ENCODE data around the gene MIS12.

The MIS12 gene

GRCh38 chr17:5488752-5489151, 2.4 kb downstream of the MIS12 start:
- no peak overlapping the region for H3K9ac ChIP-seq (ENCODE audit: low read depth, low read length)
- no peak for TF ChIP-seq EZH2 (IDR thresholded peaks at IDR 0.05; ENCODE audit: borderline replicate concordance, low read depth, low read length, severe bottlenecking)
- no peak for TF ChIP-seq CTCF (IDR thresholded peaks at IDR 0.05; ENCODE audit: borderline replicate concordance, extremely low read depth, low read length, poor library complexity, severe bottlenecking)
- H3K4me3 ChIP-seq (ENCODE audit: low read depth in 1 of 2, low read length in 2 of 2) = no peak overlapping the region
- peaks cover 48% of the 10 kb centered on the region for H3K36me3 ChIP-seq (ENCODE audit: insufficient read depth, low read length)
- H3K27ac ChIP-seq (ENCODE audit: low read length) = no peak overlapping the region
- peaks cover 38% of the 10 kb centered on the region for H3K4me1 ChIP-seq (ENCODE audit: insufficient read depth, low read length)
- peaks cover 42% of the 10 kb centered on the region for H4K20me1 ChIP-seq (ENCODE audit: insufficient read depth, low read length)
- peaks cover 54% of the 10 kb centered on the region for H3K79me2 ChIP-seq (ENCODE audit: insufficient read depth, low read length)
- H3K27me3 ChIP-seq (ENCODE audit: insufficient read depth, low read length, poor library complexity) = no peaks in the 10 kb centered on the region
- no peak overlapping the region for H2AFZ ChIP-seq (ENCODE audit: low read depth, low read length)
- no peak for DNase-seq
- ATAC-seq (ENCODE audit: insufficient read depth, low read depth) = no peak
- H3K9me3 ChIP-seq (ENCODE audit: insufficient read depth, low read length, severe bottlenecking) = no peaks in the 10 kb centered on the region
- no peak overlapping the region for H3K4me2 ChIP-seq (ENCODE audit: insufficient read depth, low read length)

- DNase-seq = no peak
- peaks cover 30% of the 10 kb centered on the region for H4K20me1 ChIP-seq (ENCODE audit: insufficient read depth, low read length)
- peaks cover 26% of the 10 kb centered on the region for H3K36me3 ChIP-seq (ENCODE audit: insufficient read depth, low read length)
- no peak overlapping the region for H3K27ac ChIP-seq (ENCODE audit: low read length)
- no peaks in the 10 kb centered on the region for H3K27me3 ChIP-seq (ENCODE audit: insufficient read depth, low read length, poor library complexity)
- ATAC-seq (ENCODE audit: insufficient read depth, low read depth) = no peak
- H3K79me2 ChIP-seq (ENCODE audit: insufficient read depth, low read length) = peaks cover 17% of the 10 kb centered on the region
- no peak overlapping the region for H3K4me2 ChIP-seq (ENCODE audit: insufficient read depth, low read length)
- no peak overlapping the region for H2AFZ ChIP-seq (ENCODE audit: low read depth, low read length)
- peaks cover 9% of the 10 kb centered on the region for H3K4me1 ChIP-seq (ENCODE audit: insufficient read depth, low read length)
- no peaks in the 10 kb centered on the region for H3K9me3 ChIP-seq (ENCODE audit: insufficient read depth, low read length, severe bottlenecking)
- H3K4me3 ChIP-seq (ENCODE audit: low read depth in 1 of 2, low read length in 2 of 2) = no peak overlapping the region
- H3K9ac ChIP-seq (ENCODE audit: low read depth, low read length) = no peak overlapping the region
- no peak for TF ChIP-seq EZH2 (IDR thresholded peaks at IDR 0.05; ENCODE audit: borderline replicate concordance, low read depth, low read length, severe bottlenecking)
- no peak for TF ChIP-seq CTCF (IDR thresholded peaks at IDR 0.05; ENCODE audit: borderline replicate concordance, extremely low read depth, low read length, poor library complexity, severe bottlenecking)
Observed at GRCh38 chr17:5492970-5493369, 6.6 kb downstream of the MIS12 start.

- peak overlapping the region in 1 of 2 experiments; percentile 69; a peak in 2 of 4 replicates for H3K4me3 ChIP-seq (ENCODE audit: low read depth in 1 of 2, low read length in 2 of 2)
- no peak overlapping the region for H2AFZ ChIP-seq (ENCODE audit: low read depth, low read length)
- ATAC-seq (ENCODE audit: insufficient read depth, low read depth) (no peak), DNase-seq (no peak)
- peak overlapping the region; percentile 55; the same call in 1 of the 2 replicates for H3K9ac ChIP-seq (ENCODE audit: low read depth, low read length)
- no peaks in the 10 kb centered on the region; the same call in 1 of the 2 replicates for H4K20me1 ChIP-seq (ENCODE audit: insufficient read depth, low read length)
- peak overlapping the region; percentile 87 for H3K4me2 ChIP-seq (ENCODE audit: insufficient read depth, low read length)
- no peaks in the 10 kb centered on the region for H3K36me3 ChIP-seq (ENCODE audit: insufficient read depth, low read length)
- no peak overlapping the region for H3K27ac ChIP-seq (ENCODE audit: low read length)
- H3K27me3 ChIP-seq (ENCODE audit: insufficient read depth, low read length, poor library complexity) = no peaks in the 10 kb centered on the region
- no peak for TF ChIP-seq EZH2 (IDR thresholded peaks at IDR 0.05; ENCODE audit: borderline replicate concordance, low read depth, low read length, severe bottlenecking)
- H3K79me2 ChIP-seq (ENCODE audit: insufficient read depth, low read length) = no peaks in the 10 kb centered on the region
- peaks cover 20% of the 10 kb centered on the region for H3K4me1 ChIP-seq (ENCODE audit: insufficient read depth, low read length)
- H3K9me3 ChIP-seq (ENCODE audit: insufficient read depth, low read length, severe bottlenecking) = no peaks in the 10 kb centered on the region
Observed at GRCh38 chr17:5499476-5500231, 13.3 kb downstream of the MIS12 start.

GRCh38 chr17:5500247-5500588, 13.9 kb downstream of the MIS12 start:
- H3K9me3 ChIP-seq (ENCODE audit: insufficient read depth, low read length, severe bottlenecking) = no peaks in the 10 kb centered on the region
- no peak for DNase-seq
- no peaks in the 10 kb centered on the region for H3K36me3 ChIP-seq (ENCODE audit: insufficient read depth, low read length)
- peaks cover 20% of the 10 kb centered on the region for H3K4me1 ChIP-seq (ENCODE audit: insufficient read depth, low read length)
- peak overlapping the region; percentile 75 for H2AFZ ChIP-seq (ENCODE audit: low read depth, low read length)
- no peaks in the 10 kb centered on the region for H3K27me3 ChIP-seq (ENCODE audit: insufficient read depth, low read length, poor library complexity)
- no peak for TF ChIP-seq CTCF (IDR thresholded peaks at IDR 0.05; ENCODE audit: borderline replicate concordance, extremely low read depth, low read length, poor library complexity, severe bottlenecking)
- no peak for ATAC-seq (ENCODE audit: insufficient read depth, low read depth)
- H3K4me3 ChIP-seq (ENCODE audit: low read depth in 1 of 2, low read length in 2 of 2) = peak overlapping the region; percentile 35 to 69; a peak in 3 of 4 replicates
- no peaks in the 10 kb centered on the region for H3K79me2 ChIP-seq (ENCODE audit: insufficient read depth, low read length)
- H4K20me1 ChIP-seq (ENCODE audit: insufficient read depth, low read length) = no peaks in the 10 kb centered on the region; the same call in 1 of the 2 replicates
- H3K27ac ChIP-seq (ENCODE audit: low read length) = no peak overlapping the region; the same call in 1 of the 2 replicates
- H3K4me2 ChIP-seq (ENCODE audit: insufficient read depth, low read length) = peak overlapping the region; percentile 87
- H3K9ac ChIP-seq (ENCODE audit: low read depth, low read length) = peak overlapping the region; percentile 55

Measured in DND-41 (cell line).